ENCODE data around the gene LPO. TPM values are rescaled to one million over a fixed set of nuclear protein-coding genes. Genes with fewer than 3 reads are reported as not detected.

LPO gene
- total RNA-seq, 2 donors from 2014 or later, result not detected

- Mint-ChIP-seq H3K36me3 (ENCODE audit: low read depth) (no peaks in the 10 kb centered on the region), H3K27me3 (ENCODE audit: insufficient read depth) (peaks cover 79% of the 10 kb centered on the region), H3K27ac (no peak overlapping the region), H3K4me1 (peaks cover 12% of the 10 kb centered on the region), H3K4me3 (no peak overlapping the region), H3K9me3 (no peaks in the 10 kb centered on the region)
- WGBS, 2 experiments (ENCODE audit: insufficient coverage in 1 of 2, insufficient read length in 1 of 2), result 67 to 70% methylated on average over 9 to 12 of the region's 12 CpGs
- Histone ChIP-seq H3K4me3 (ENCODE audit: low read length) (no peak overlapping the region), H3K4me1 (ENCODE audit: control insufficient read depth, insufficient read depth, low read length) (no peaks in the 10 kb centered on the region), H3K9me3 (ENCODE audit: control insufficient read depth, low read length) (no peaks in the 10 kb centered on the region), H3K9ac (ENCODE audit: extremely low read depth, low read length, poor library complexity, severe bottlenecking) (no peak overlapping the region), H3K27ac (ENCODE audit: low read depth, low read length) (no peak overlapping the region), H3K36me3 (ENCODE audit: control insufficient read depth, insufficient read depth, low read length) (no peaks in the 10 kb centered on the region), H3K27me3 (ENCODE audit: control insufficient read depth, insufficient read depth, low read length, poor library complexity, severe bottlenecking) (peaks cover 55% of the 10 kb centered on the region)
- TF ChIP-seq CTCF (conservative IDR thresholded peaks at IDR 0.05), result no peak
- peak; percentile 83 for DNase-seq
Observed at GRCh38 chr17:58232707-58233156, 5.7 kb upstream of the LPO start.

- no peaks in the 10 kb centered on the region for H3K9me3 ChIP-seq (ENCODE audit: control insufficient read depth, low read length)
- 93 to 100% methylated on average over 3 of the region's 3 CpGs for WGBS, 2 experiments (ENCODE audit: insufficient coverage in 1 of 2, insufficient read length in 1 of 2)
- no peak overlapping the region for H3K4me3 Mint-ChIP-seq
- no peaks in the 10 kb centered on the region for H3K9me3 Mint-ChIP-seq
- no peak overlapping the region for H3K27ac Mint-ChIP-seq
- H3K27ac ChIP-seq (ENCODE audit: low read depth, low read length), result no peak overlapping the region
- H3K36me3 ChIP-seq (ENCODE audit: control insufficient read depth, insufficient read depth, low read length), result no peaks in the 10 kb centered on the region
- peaks cover 8% of the 10 kb centered on the region for H3K4me1 Mint-ChIP-seq
- H3K4me3 ChIP-seq (ENCODE audit: low read length), result no peak overlapping the region
- H3K27me3 Mint-ChIP-seq (ENCODE audit: insufficient read depth), result peaks cover 79% of the 10 kb centered on the region
- no peaks in the 10 kb centered on the region for H3K4me1 ChIP-seq (ENCODE audit: control insufficient read depth, insufficient read depth, low read length)
- TF ChIP-seq CTCF (conservative IDR thresholded peaks at IDR 0.05), result no peak
- DNase-seq, result peak; percentile 24
- H3K27me3 ChIP-seq (ENCODE audit: control insufficient read depth, insufficient read depth, low read length, poor library complexity, severe bottlenecking), result peaks cover 63% of the 10 kb centered on the region
- H3K9ac ChIP-seq (ENCODE audit: extremely low read depth, low read length, poor library complexity, severe bottlenecking), result no peak overlapping the region
- no peaks in the 10 kb centered on the region for H3K36me3 Mint-ChIP-seq (ENCODE audit: low read depth)
Observed at GRCh38 chr17:58233543-58233942, 4.8 kb upstream of the LPO start.

GRCh38 chr17:58234512-58234911 is 3.9 kb upstream of the LPO start:
- H3K4me3 Mint-ChIP-seq, result no peak overlapping the region
- no peak for TF ChIP-seq CTCF (conservative IDR thresholded peaks at IDR 0.05)
- no peaks in the 10 kb centered on the region for H3K36me3 ChIP-seq (ENCODE audit: control insufficient read depth, insufficient read depth, low read length)
- H3K9me3 ChIP-seq (ENCODE audit: control insufficient read depth, low read length), result no peaks in the 10 kb centered on the region
- no peak overlapping the region for H3K27ac Mint-ChIP-seq
- whole genome bisulfite sequencing, 2 experiments (ENCODE audit: insufficient coverage in 1 of 2, insufficient read length in 1 of 2), result 92 to 100% methylated on average over 3 of the region's 3 CpGs
- no peak overlapping the region for H3K27ac ChIP-seq (ENCODE audit: low read depth, low read length)
- no peaks in the 10 kb centered on the region for H3K4me1 Mint-ChIP-seq
- no peaks in the 10 kb centered on the region for H3K9me3 Mint-ChIP-seq
- H3K27me3 ChIP-seq (ENCODE audit: control insufficient read depth, insufficient read depth, low read length, poor library complexity, severe bottlenecking), result peaks cover 73% of the 10 kb centered on the region
- H3K4me3 ChIP-seq (ENCODE audit: low read length), result no peak overlapping the region
- H3K4me1 ChIP-seq (ENCODE audit: control insufficient read depth, insufficient read depth, low read length), result no peaks in the 10 kb centered on the region
- no peaks in the 10 kb centered on the region for H3K36me3 Mint-ChIP-seq (ENCODE audit: low read depth)
- peak; percentile 15 for DNase-seq
- H3K27me3 Mint-ChIP-seq (ENCODE audit: insufficient read depth), result peaks cover 87% of the 10 kb centered on the region
- no peak overlapping the region for H3K9ac ChIP-seq (ENCODE audit: extremely low read depth, low read length, poor library complexity, severe bottlenecking)

All from endodermal cell (in vitro differentiated cells).